Measurements from ENCODE around the gene GPC5. TPM values are rescaled to one million over a fixed set of nuclear protein-coding genes. Genes with fewer than 3 reads are reported as not detected.

Gene GPC5
- total RNA-seq, 1 donor from 2014 or later, result 8.7 TPM

GRCh38 chr13:92717857-92718256 is 1319.4 kb downstream of the GPC5 start:
- no peak for TF ChIP-seq CTCF (IDR thresholded peaks at IDR 0.05)

GRCh38 chr13:92719868-92720267 is 1321.4 kb downstream of the GPC5 start:
- no peaks in the 10 kb centered on the region for H3K27me3 ChIP-seq (ENCODE audit: low read depth)
- no peaks in the 10 kb centered on the region for H3K4me1 ChIP-seq
- intact Hi-C loops (cut with DNase I), result no loop called here
- no peak for ATAC-seq
- TF ChIP-seq CTCF (IDR thresholded peaks at IDR 0.05), result no peak
- H3K36me3 ChIP-seq, result no peaks in the 10 kb centered on the region
- no peak for DNase-seq
- no peaks in the 10 kb centered on the region for H3K9me3 ChIP-seq
- no peak overlapping the region for H3K4me3 ChIP-seq
- no peak overlapping the region for H3K27ac ChIP-seq

More at GRCh38 chr13:92717857-92718256, 1319.4 kb downstream of the GPC5 start:
- DNase-seq (no peak), ATAC-seq (no peak)
- Histone ChIP-seq H3K4me3 (no peak overlapping the region), H3K4me1 (no peaks in the 10 kb centered on the region), H3K36me3 (no peaks in the 10 kb centered on the region), H3K9me3 (no peaks in the 10 kb centered on the region), H3K27ac (no peak overlapping the region), H3K27me3 (ENCODE audit: low read depth) (no peaks in the 10 kb centered on the region)
- intact Hi-C loops (cut with DNase I), result no loop called here

- ATAC-seq, result no peak
- H3K27me3 ChIP-seq (ENCODE audit: low read depth), result no peaks in the 10 kb centered on the region
- TF ChIP-seq CTCF (IDR thresholded peaks at IDR 0.05), result no peak
- H3K4me1 ChIP-seq, result no peaks in the 10 kb centered on the region
- H3K9me3 ChIP-seq, result no peaks in the 10 kb centered on the region
- no peaks in the 10 kb centered on the region for H3K36me3 ChIP-seq
- intact Hi-C loops (cut with DNase I), result no loop called here
- no peak overlapping the region for H3K27ac ChIP-seq
- no peak overlapping the region for H3K4me3 ChIP-seq
- no peak for DNase-seq
Measured at GRCh38 chr13:92721620-92722019, 1323.2 kb downstream of the GPC5 start.

GRCh38 chr13:92727118-92727517 is 1328.7 kb downstream of the GPC5 start:
- no peak overlapping the region for H3K27ac ChIP-seq
- no peak overlapping the region for H3K4me3 ChIP-seq
- no peaks in the 10 kb centered on the region for H3K36me3 ChIP-seq
- DNase-seq, result no peak
- TF ChIP-seq CTCF (IDR thresholded peaks at IDR 0.05), result no peak
- H3K27me3 ChIP-seq (ENCODE audit: low read depth), result no peaks in the 10 kb centered on the region
- H3K4me1 ChIP-seq, result no peaks in the 10 kb centered on the region
- no peaks in the 10 kb centered on the region for H3K9me3 ChIP-seq
- intact Hi-C loops (cut with DNase I), result no loop called here
- no peak for ATAC-seq

GRCh38 chr13:92734068-92734467 is 1335.6 kb downstream of the GPC5 start:
- no peaks in the 10 kb centered on the region for H3K4me1 ChIP-seq
- no peak overlapping the region for H3K27ac ChIP-seq
- intact Hi-C loops (cut with DNase I), result no loop called here
- no peaks in the 10 kb centered on the region for H3K27me3 ChIP-seq (ENCODE audit: low read depth)
- ATAC-seq, result no peak
- H3K9me3 ChIP-seq, result no peaks in the 10 kb centered on the region
- no peak overlapping the region for H3K4me3 ChIP-seq
- H3K36me3 ChIP-seq, result no peaks in the 10 kb centered on the region
- DNase-seq, result no peak
- no peak for TF ChIP-seq CTCF (IDR thresholded peaks at IDR 0.05)

- no peak overlapping the region for H3K27ac ChIP-seq
- no peaks in the 10 kb centered on the region for H3K36me3 ChIP-seq
- no peak for TF ChIP-seq CTCF (IDR thresholded peaks at IDR 0.05)
- DNase-seq (no peak), ATAC-seq (no peak)
- H3K27me3 ChIP-seq (ENCODE audit: low read depth), result no peaks in the 10 kb centered on the region
- intact Hi-C loops (cut with DNase I), result no loop called here
- no peaks in the 10 kb centered on the region for H3K9me3 ChIP-seq
- H3K4me3 ChIP-seq, result no peak overlapping the region
- no peaks in the 10 kb centered on the region for H3K4me1 ChIP-seq
Measured at GRCh38 chr13:92734545-92734944, 1336.1 kb downstream of the GPC5 start.
